ENCODE data around the gene DGKK. TPM values are rescaled to one million over a fixed set of nuclear protein-coding genes. Genes with fewer than 3 reads are reported as not detected.

The DGKK gene
- total and polyA plus RNA-seq, 2 donors (not counting 1 experiment from before 2014, with no cell fraction given), result not detected

GRCh38 chrX:50327235-50327634 is 143.4 kb downstream of the DGKK start:
- TF ChIP-seq, protein P1, sequence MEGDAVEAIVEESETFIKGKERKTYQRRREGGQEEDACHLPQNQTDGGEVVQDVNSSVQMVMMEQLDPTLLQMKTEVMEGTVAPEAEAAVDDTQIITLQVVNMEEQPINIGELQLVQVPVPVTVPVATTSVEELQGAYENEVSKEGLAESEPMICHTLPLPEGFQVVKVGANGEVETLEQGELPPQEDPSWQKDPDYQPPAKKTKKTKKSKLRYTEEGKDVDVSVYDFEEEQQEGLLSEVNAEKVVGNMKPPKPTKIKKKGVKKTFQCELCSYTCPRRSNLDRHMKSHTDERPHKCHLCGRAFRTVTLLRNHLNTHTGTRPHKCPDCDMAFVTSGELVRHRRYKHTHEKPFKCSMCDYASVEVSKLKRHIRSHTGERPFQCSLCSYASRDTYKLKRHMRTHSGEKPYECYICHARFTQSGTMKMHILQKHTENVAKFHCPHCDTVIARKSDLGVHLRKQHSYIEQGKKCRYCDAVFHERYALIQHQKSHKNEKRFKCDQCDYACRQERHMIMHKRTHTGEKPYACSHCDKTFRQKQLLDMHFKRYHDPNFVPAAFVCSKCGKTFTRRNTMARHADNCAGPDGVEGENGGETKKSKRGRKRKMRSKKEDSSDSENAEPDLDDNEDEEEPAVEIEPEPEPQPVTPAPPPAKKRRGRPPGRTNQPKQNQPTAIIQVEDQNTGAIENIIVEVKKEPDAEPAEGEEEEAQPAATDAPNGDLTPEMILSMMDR (conservative IDR thresholded peaks at IDR 0.05 in 1 of 2, IDR thresholded peaks at IDR 0.05 in 1 of 2; ENCODE audit: low read depth in 1 of 2, low read length in 2 of 2), result no peak
- TF ChIP-seq EZH2 (IDR thresholded peaks at IDR 0.05; ENCODE audit: low read length, missing control alignments), result no peak
- H3K27me3 ChIP-seq (ENCODE audit: control insufficient read depth, insufficient read depth, low read length), result no peaks in the 10 kb centered on the region
- H3K79me2 ChIP-seq (ENCODE audit: control insufficient read depth, insufficient read depth, low read length), result no peaks in the 10 kb centered on the region
- H3K4me3 ChIP-seq (replicated peaks in 1 of 4; ENCODE audit: control extremely low read depth in 1 of 4, insufficient read depth in 1 of 4, low read depth in 3 of 4, low read length in 4 of 4), result no peak overlapping the region
- H3K9me3 ChIP-seq (ENCODE audit: control insufficient read depth, insufficient read depth, low read depth, low read length), result no peaks in the 10 kb centered on the region
- no peak for DNase-seq (ENCODE audit: low read depth in 2 of 2)
- H3K4me2 ChIP-seq (ENCODE audit: extremely low read depth, insufficient read depth, low read length), result no peak overlapping the region
- no peaks in the 10 kb centered on the region for H3K36me3 ChIP-seq (ENCODE audit: control insufficient read depth, insufficient read depth, low read length)
- no peak overlapping the region for H2AFZ ChIP-seq (ENCODE audit: low read length)
- H3K9ac ChIP-seq (ENCODE audit: insufficient read depth, low read length), result no peak overlapping the region
- H3K27ac ChIP-seq (ENCODE audit: insufficient read depth, low read length), result no peak overlapping the region
- no peaks in the 10 kb centered on the region for H4K20me1 ChIP-seq (ENCODE audit: control insufficient read depth, extremely low read depth, insufficient read depth, low read length)
- no peaks in the 10 kb centered on the region for H3K4me1 ChIP-seq (ENCODE audit: control insufficient read depth, extremely low read depth, insufficient read depth, low read length)
